HG03039 (cell line): ENCODE data around the gene GLT8D1.
"Not testable (repeated sequence)": the region's sequence is repeated elsewhere in the genome, so short reads cannot be mapped to it uniquely, and the experiment has no call there.

ENCODE experiments used
- ATAC-seq: cut with Tn5 transposase; IDR thresholded peaks from one replicate; pipeline ENCODE4 v1.9.1; 2021; ENCODE audit warnings: mild to moderate bottlenecking, moderate library complexity; ENCODE audit not compliant: unreplicated experiment

GLT8D1 gene

GRCh38 chr3:52705688-52706686 lies at the start of gene GLT8D1, which contains the start of gene SPCS1:
Gene GLT8D1 (minus strand): TSS chr3:52705791. CDS start chr3:52700460, 5,331 bp downstream.
Gene SPCS1 (plus strand): TSS chr3:52706106. CDS start chr3:52706247, 141 bp downstream.
- ATAC-seq, result peak; percentile 85

- no peak for ATAC-seq
Measured at GRCh38 chr3:52754373-52754772, 48.8 kb upstream of the GLT8D1 start.

- no peak for ATAC-seq
Measured at GRCh38 chr3:52752045-52752660, 46.6 kb upstream of the GLT8D1 start.

- no peak for ATAC-seq
Measured at GRCh38 chr3:52743721-52744120, 38.1 kb upstream of the GLT8D1 start.

- no peak for ATAC-seq
Measured at GRCh38 chr3:52743152-52743551, 37.6 kb upstream of the GLT8D1 start.

GRCh38 chr3:52742418-52743041 lies 36.9 kb upstream of the GLT8D1 start:
- ATAC-seq, result no peak

GRCh38 chr3:52739730-52740129 lies 34.1 kb upstream of the GLT8D1 start:
- ATAC-seq, result no peak

GRCh38 chr3:52733256-52733891 lies 27.8 kb upstream of the GLT8D1 start:
- no peak for ATAC-seq

GRCh38 chr3:52731590-52731989 lies 26.0 kb upstream of the GLT8D1 start:
- ATAC-seq, result no peak

GRCh38 chr3:52730681-52731080 lies 25.1 kb upstream of the GLT8D1 start:
- ATAC-seq, result no peak

- ATAC-seq, result not testable (repeated sequence)
Measured at GRCh38 chr3:52728753-52729152, 23.2 kb upstream of the GLT8D1 start.

- no peak for ATAC-seq
Measured at GRCh38 chr3:52724511-52724910, 18.9 kb upstream of the GLT8D1 start.

GRCh38 chr3:52723935-52724334 lies 18.3 kb upstream of the GLT8D1 start:
- ATAC-seq, result no peak

GRCh38 chr3:52722491-52722890 lies 16.9 kb upstream of the GLT8D1 start:
- ATAC-seq, result no peak

GRCh38 chr3:52721730-52722008 lies 16.1 kb upstream of the GLT8D1 start:
- no peak for ATAC-seq

GRCh38 chr3:52721002-52721729 lies 15.6 kb upstream of the GLT8D1 start:
- ATAC-seq, result no peak

GRCh38 chr3:52719618-52720017 lies 14.0 kb upstream of the GLT8D1 start:
- ATAC-seq, result no peak

GRCh38 chr3:52715714-52716305 lies 10.2 kb upstream of the GLT8D1 start:
- ATAC-seq, result no peak

GRCh38 chr3:52714335-52715302 lies 9.0 kb upstream of the GLT8D1 start:
- no peak for ATAC-seq
